NCI-H345 (cell line): Measurements from ENCODE around the gene GLRX5.

Experiments
- DNase-seq: peaks from one replicate; lab custom pipeline; 2025; lab: John Stamatoyannopoulos, UW

Gene GLRX5

GRCh38 chr14:95536036-95536593 lies 1.3 kb downstream of the GLRX5 start:
- DNase-seq: no peak

GRCh38 chr14:95536671-95537070 lies 1.8 kb downstream of the GLRX5 start:
- no peak for DNase-seq

- no peak for DNase-seq
These were observed 2.6 kb downstream of the GLRX5 start for GRCh38 chr14:95537298-95538089.

- DNase-seq: no peak
These were observed 4.1 kb downstream of the GLRX5 start for GRCh38 chr14:95538801-95539509.

GRCh38 chr14:95540236-95540855 lies 5.5 kb downstream of the GLRX5 start:
- DNase-seq: no peak

- DNase-seq: no peak
These were observed 6.5 kb downstream of the GLRX5 start for GRCh38 chr14:95541346-95541745.

GRCh38 chr14:95541932-95542930 lies 7.4 kb downstream of the GLRX5 start:
- DNase-seq: no peak

- DNase-seq: no peak
These were observed 8.2 kb downstream of the GLRX5 start for GRCh38 chr14:95543021-95543420.

GRCh38 chr14:95544588-95544987 lies 9.7 kb downstream of the GLRX5 start:
- no peak for DNase-seq

- DNase-seq: no peak
These were observed 10.8 kb downstream of the GLRX5 start for GRCh38 chr14:95545515-95546168.

GRCh38 chr14:95547272-95547625 lies 12.4 kb downstream of the GLRX5 start:
- DNase-seq: no peak

GRCh38 chr14:95547626-95548327 lies 12.9 kb downstream of the GLRX5 start:
- no peak for DNase-seq

- DNase-seq: no peak
These were observed 13.6 kb downstream of the GLRX5 start for GRCh38 chr14:95548328-95548929.

- no peak for DNase-seq
These were observed 15.1 kb downstream of the GLRX5 start for GRCh38 chr14:95549656-95550585.

GRCh38 chr14:95551435-95551834 lies 16.6 kb downstream of the GLRX5 start:
- DNase-seq: no peak

GRCh38 chr14:95553141-95553540 lies 18.3 kb downstream of the GLRX5 start:
- DNase-seq: no peak

GRCh38 chr14:95555053-95555452 lies 20.2 kb downstream of the GLRX5 start:
- no peak for DNase-seq

GRCh38 chr14:95557291-95557690 lies 22.4 kb downstream of the GLRX5 start:
- no peak for DNase-seq

GRCh38 chr14:95557832-95558231 lies 23.0 kb downstream of the GLRX5 start:
- no peak for DNase-seq
